Cardiac muscle cell (in vitro differentiated cells and primary cell): ENCODE results near the gene SIGLEC6. TPM values are rescaled to one million over a fixed set of nuclear protein-coding genes. Genes with fewer than 3 reads are reported as not detected.

Source experiments
- DNase-seq, 2 donors: peaks; one replicate each; pipeline versions ENCODE4 v3.0.0 to v3.0.0-alpha.2; 2010 to 2017; ENCODE audit warnings: low read depth in 1 of 2, low spot score in 1 of 2
- H3K27ac ChIP-seq: fragments of 200-600 bp; sonication (generic); 2 replicates; pipeline ENCODE4 v1.5.1; 2016
- H3K27me3 ChIP-seq: fragments of 200-600 bp; sonication (generic); 2 replicates; pipeline ENCODE4 v1.6.0; 2016; ENCODE audit warnings: control low read depth
- H3K36me3 ChIP-seq: fragments of 200-600 bp; sonication (generic); 2 replicates; pipeline ENCODE4 v1.5.1; 2016; ENCODE audit warnings: control low read depth
- H3K4me1 ChIP-seq: fragments of 200-600 bp; sonication (generic); 2 replicates; pipeline ENCODE4 v1.8.1; 2017; ENCODE audit warnings: low read depth, mild to moderate bottlenecking, mixed run types
- H3K4me3 ChIP-seq: fragments of 200-600 bp; sonication (generic); 2 replicates; pipeline ENCODE4 v1.5.1; 2016; ENCODE audit warnings: mild to moderate bottlenecking
- H3K9me3 ChIP-seq: fragments of 200-600 bp; sonication (generic); 2 replicates; pipeline ENCODE4 v1.5.1; 2017; ENCODE audit warnings: low read depth, mild to moderate bottlenecking, control low read depth
- CTCF ChIP-seq: IDR thresholded peaks from 2 replicates; pipeline ENCODE4 v1.5.1; 2012; ENCODE audit warnings: low read depth, mild to moderate bottlenecking, low read length
- polyA plus RNA-seq: library from polyadenylated mRNA; unstranded; fragments of >200 nt; fragmentation: Nextera tagmentation; extraction: Ambion mirVana; gene quantifications from 2 replicates; pipeline ENCODE4 v1.2.1, GENCODE V29; 2016
- total RNA-seq: library from RNA; depleted of rRNA; stranded (reverse); fragments of >200 nt; gene quantifications from 2 replicates; pipeline ENCODE4 v1.2.3, GENCODE V29; 2016

Gene SIGLEC6
- total and polyA plus RNA-seq, 2 experiments from 2014 or later = not detected

GRCh38 chr19:51552608-51552995, 21.1 kb upstream of the SIGLEC6 start:
- Histone ChIP-seq H3K4me1 (no peaks in the 10 kb centered on the region), H3K4me3 (no peak overlapping the region), H3K9me3 (no peaks in the 10 kb centered on the region), H3K27ac (no peak overlapping the region), H3K27me3 (no peaks in the 10 kb centered on the region), H3K36me3 (no peaks in the 10 kb centered on the region)
- DNase-seq = no peak
- TF ChIP-seq CTCF = no peak

- no peak for TF ChIP-seq CTCF
- no peaks in the 10 kb centered on the region for H3K36me3 ChIP-seq
- H3K27me3 ChIP-seq = no peaks in the 10 kb centered on the region
- DNase-seq = no peak
- no peaks in the 10 kb centered on the region for H3K4me1 ChIP-seq
- H3K4me3 ChIP-seq = no peak overlapping the region
- no peaks in the 10 kb centered on the region for H3K9me3 ChIP-seq
- H3K27ac ChIP-seq = no peak overlapping the region
These were observed 20.4 kb upstream of the SIGLEC6 start for GRCh38 chr19:51551673-51552432.

GRCh38 chr19:51550848-51551672, 19.6 kb upstream of the SIGLEC6 start:
- DNase-seq = no peak
- no peak overlapping the region for H3K4me3 ChIP-seq
- TF ChIP-seq CTCF = no peak

GRCh38 chr19:51549533-51550324, 18.3 kb upstream of the SIGLEC6 start:
- H3K36me3 ChIP-seq = no peaks in the 10 kb centered on the region
- no peak overlapping the region for H3K27ac ChIP-seq
- H3K4me1 ChIP-seq = no peaks in the 10 kb centered on the region
- no peak for TF ChIP-seq CTCF
- H3K4me3 ChIP-seq = no peak overlapping the region
- DNase-seq = no peak
- no peaks in the 10 kb centered on the region for H3K27me3 ChIP-seq
- no peaks in the 10 kb centered on the region for H3K9me3 ChIP-seq

More at GRCh38 chr19:51550848-51551672, 19.6 kb upstream of the SIGLEC6 start:
- no peaks in the 10 kb centered on the region for H3K9me3 ChIP-seq
- H3K27me3 ChIP-seq = no peaks in the 10 kb centered on the region
- no peaks in the 10 kb centered on the region for H3K4me1 ChIP-seq
- no peak overlapping the region for H3K27ac ChIP-seq
- no peaks in the 10 kb centered on the region for H3K36me3 ChIP-seq

GRCh38 chr19:51548891-51549305, 17.4 kb upstream of the SIGLEC6 start:
- Histone ChIP-seq H3K9me3 (no peaks in the 10 kb centered on the region), H3K4me1 (no peaks in the 10 kb centered on the region), H3K4me3 (no peak overlapping the region), H3K27ac (no peak overlapping the region), H3K36me3 (no peaks in the 10 kb centered on the region), H3K27me3 (no peaks in the 10 kb centered on the region)
- no peak for DNase-seq
- no peak for TF ChIP-seq CTCF
